Heart right ventricle (tissue), 16 donors: ENCODE data around the gene TTLL1. TPM values are rescaled to one million over a fixed set of nuclear protein-coding genes. Genes with fewer than 3 reads are reported as not detected.

Experiments
- ATAC-seq, 8 donors: fragments of 200-7000 bp; cut with Tn5 transposase; one replicate each; pipeline ENCODE4 v1.9.1; 2020; ENCODE audit warnings: mild to moderate bottlenecking in 8 of 8, moderate library complexity in 8 of 8, moderate number of reproducible peaks in 1 of 8
- DNase-seq, 2 donors: peaks; one replicate each; pipeline ENCODE4 v3.0.0-alpha.2; 2020
- H3K27ac ChIP-seq, 10 donors: fragments of 200-600 bp; sonication (generic) in 2 of 10; one replicate each; pipeline versions ENCODE4 v1.5.0 to v1.8.0; 2020 to 2022; ENCODE audit warnings: mild to moderate bottlenecking in 3 of 10
- H3K27me3 ChIP-seq, 7 donors: fragments of 200-600 bp; one replicate each; pipeline ENCODE4 v1.8.0; 2021 to 2022; ENCODE audit warnings: mild to moderate bottlenecking in 2 of 7
- H3K36me3 ChIP-seq, 9 donors: fragments of 200-600 bp; sonication (generic) in 1 of 9; one replicate each; pipeline versions ENCODE4 v1.5.0 to v1.8.0; 2020 to 2022; ENCODE audit warnings: mild to moderate bottlenecking in 2 of 9
- H3K4me1 ChIP-seq, 9 donors: fragments of 200-600 bp; sonication (generic) in 1 of 9; one replicate each; pipeline versions ENCODE4 v1.5.0 to v1.8.0; 2020 to 2022; ENCODE audit warnings: mild to moderate bottlenecking in 4 of 9
- H3K4me3 ChIP-seq, 10 donors: fragments of 200-600 bp; sonication (generic) in 2 of 10; one replicate each; pipeline versions ENCODE4 v1.5.0 to v1.8.0; 2020 to 2022; ENCODE audit warnings: mild to moderate bottlenecking in 7 of 10, moderate library complexity in 2 of 10
- H3K9me3 ChIP-seq, 11 donors: fragments of 200-600 bp in 10 of 11; sonication (generic) in 2 of 11; one replicate each; pipeline versions ENCODE4 v1.5.0 to v1.8.0; 2013 to 2022; ENCODE audit warnings: mild to moderate bottlenecking in 2 of 11, control low read depth in 1 of 11, moderate library complexity in 1 of 11
- WGBS, 2 donors: extraction: QIAGEN DNeasy Blood & Tissue Kit; methylation state at CpG; one replicate each; pipeline ENCODE4 v1.1.7; 2013; ENCODE audit warnings: inconsistent platforms in 1 of 2; 5-methylcytosine and 5-hydroxymethylcytosine counted together
- intact Hi-C, 10 donors: fragments of 100-400 bp; cut with DNase I; formaldehyde crosslinking; loops; one replicate each; pipeline versions ENCODE4 v1.11.1 to v1.14.2; 2022
- long read RNA-seq, 3 donors: library from polyadenylated mRNA; unstranded; transcript quantifications; one replicate each; pipeline ENCODE4 v2.0.0, GENCODE V29; 2020 to 2021
- polyA plus RNA-seq, 2 donors: library from polyadenylated mRNA; stranded (reverse); fragments of 200-250 nt; gene quantifications; one replicate each; pipeline ENCODE4 v1.2.3, GENCODE V29; 2013
- total RNA-seq, 10 donors: library from RNA; stranded (reverse); fragmentation: NEBNext Ultra II Directional in 3 of 10; extraction: Animal tissue kit (Norgen Biotek cat#: 25700) in 3 of 10; gene quantifications; one replicate each; pipeline versions ENCODE4 v1.2.1 to v1.2.4, GENCODE V29; 2021 to 2023
- TF ChIP-seq, protein P1 (sequence below), 9 donors: fragments of 200-600 bp; sonication (generic) in 2 of 9; IDR thresholded peaks; one replicate each; pipeline versions ENCODE4 v1.5.0 to v1.8.0; 2021 to 2022; ENCODE audit warnings: antibody characterized with exemption in 9 of 9, mild to moderate bottlenecking in 5 of 9, moderate library complexity in 1 of 9
- donor health status: Arrhythmogenic right ventricular cardiomyopathy.
- donor health status: ischemic (EF 13 %, LVEDD 7.1; RV severe dilation, severe dysfunction).
- donor health status: healthy with polysubstance abuse.
- donor health status: DM: no; HTN: yes; CAD: no.
- donor health status: DM: no; HTN: no; CAD: no.
- donor health status: ischemic (EF 25% LVEDD 6.9; RV normal size, moderate dysfunction).
- donor health status: ischemic (EF 25% LVEDD 5.7; RV mildly dilated, moderate dysfunction).
- donor health status: healthy.
- donor health status: DM: yes; HTN: yes; CAD: no.
- donor health status: Ischemic cardiomyopathy.
- donor health status: ischemic (EF 35%, LVEDD 5.7; RV mildly dilated, moderate dysfunction).
- donor health status: nonischemic (EF 11% LVEDD 7.7; RV severe dilation, severe dysfunction).
- donor health status: DM: yes; HTN: yes; CAD: no.
- donor health status: PGD.
- donor health status: ischemic (EF 29% LVEDD 5.4; RV normal size, mild dysfunction).
- donor health status: nonischemic (EF 23%, LVEDD 6.1; RV moderate dilation, normal function).

Gene TTLL1
- total RNA-seq (10 to 100 TPM in 7 of 10 donors, 1 to 10 TPM in 3; 7.2 to 14.5 (median 11.0) TPM), polyA plus RNA-seq (1 to 10 TPM; 4.5 to 5.7 TPM)
- long read RNA-seq, donor 1, transcript TTLL1-201 (11 exons, 1,645 nt) = major isoform, 7 of 11 reads
- long read RNA-seq, donor 1, partial matches to known transcripts = 1 of 11 reads
- long read RNA-seq, donor 1, other reads (novel, unspliced or antisense) = 2 of 11 reads
- long read RNA-seq, donor 2, transcript TTLL1-201 (11 exons, 1,645 nt) = major isoform, 16 of 22 reads
- long read RNA-seq, donor 2, partial matches to known transcripts = 4 of 22 reads
- long read RNA-seq, donor 2, other reads (novel, unspliced or antisense) = 1 of 22 reads
- long read RNA-seq, donor 3, transcript TTLL1-201 (11 exons, 1,645 nt) = major isoform, 16 of 25 reads
- long read RNA-seq, donor 3, partial matches to known transcripts = 2 of 25 reads
- long read RNA-seq, donor 3, other reads (novel, unspliced or antisense) = 5 of 25 reads

- Histone ChIP-seq H3K36me3 (no peaks in the 10 kb centered on the region), H3K27ac (peak within 1 kb of the TSS in 9 of 10 donors; percentile 40 to 83 (median 71)), H3K4me1 (peaks cover 0 to 37% (median 15%) of the 10 kb centered on the region in 9 donors), H3K27me3 (no peaks in the 10 kb centered on the region), H3K4me3 (peak within 1 kb of the TSS; percentile 51 to 100 (median 80)), H3K9me3 (no peaks in the 10 kb centered on the region)
- ATAC-seq = peak; percentile 91 to 96 (median 95)
- WGBS, 2 donors = 4 to 5% methylated on average over 64 of the region's 64 CpGs
- intact Hi-C loops = loop anchor here in 3 of 10 donors (5.0 to 10.0 kb wide), 3 partner anchors 56 to 224 kb away; partner anchors contain the start of gene MCAT (in 1 of the 3)
- TF ChIP-seq, protein P1, sequence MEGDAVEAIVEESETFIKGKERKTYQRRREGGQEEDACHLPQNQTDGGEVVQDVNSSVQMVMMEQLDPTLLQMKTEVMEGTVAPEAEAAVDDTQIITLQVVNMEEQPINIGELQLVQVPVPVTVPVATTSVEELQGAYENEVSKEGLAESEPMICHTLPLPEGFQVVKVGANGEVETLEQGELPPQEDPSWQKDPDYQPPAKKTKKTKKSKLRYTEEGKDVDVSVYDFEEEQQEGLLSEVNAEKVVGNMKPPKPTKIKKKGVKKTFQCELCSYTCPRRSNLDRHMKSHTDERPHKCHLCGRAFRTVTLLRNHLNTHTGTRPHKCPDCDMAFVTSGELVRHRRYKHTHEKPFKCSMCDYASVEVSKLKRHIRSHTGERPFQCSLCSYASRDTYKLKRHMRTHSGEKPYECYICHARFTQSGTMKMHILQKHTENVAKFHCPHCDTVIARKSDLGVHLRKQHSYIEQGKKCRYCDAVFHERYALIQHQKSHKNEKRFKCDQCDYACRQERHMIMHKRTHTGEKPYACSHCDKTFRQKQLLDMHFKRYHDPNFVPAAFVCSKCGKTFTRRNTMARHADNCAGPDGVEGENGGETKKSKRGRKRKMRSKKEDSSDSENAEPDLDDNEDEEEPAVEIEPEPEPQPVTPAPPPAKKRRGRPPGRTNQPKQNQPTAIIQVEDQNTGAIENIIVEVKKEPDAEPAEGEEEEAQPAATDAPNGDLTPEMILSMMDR (IDR thresholded peaks at IDR 0.05) = peak in 3 of 9 donors; percentile 6 to 27 (median 14)
- DNase-seq = peak; percentile 88 to 91
Observed at GRCh38 chr22:43088984-43089717, at the start of gene TTLL1. Gene TTLL1 (minus strand): TSS chr22:43089391. CDS start chr22:43075586, 13,805 bp downstream.

DNA sequence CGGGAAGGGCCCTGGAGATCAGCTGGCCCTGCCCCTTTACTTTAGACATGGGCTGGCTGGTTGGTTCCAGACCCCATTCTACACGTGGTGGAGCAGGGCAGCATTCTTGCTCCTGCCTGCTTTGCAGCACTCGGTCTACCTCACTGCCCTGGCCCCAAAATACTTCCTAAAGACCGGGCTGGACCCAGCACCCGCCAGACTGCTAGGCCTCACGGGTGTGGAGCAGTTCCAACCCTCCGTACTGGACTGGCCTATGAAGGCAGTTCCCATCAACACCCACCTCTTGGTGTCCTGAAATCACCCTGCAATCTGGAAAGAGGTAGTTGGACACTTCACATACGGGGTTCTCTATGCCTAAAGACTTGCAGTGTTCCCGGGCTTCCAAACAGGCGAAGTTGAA is 47.6 kb upstream of the TTLL1 start:
- Histone ChIP-seq H3K27ac (peak overlapping the region in 7 of 10 donors; percentile 3 to 69 (median 53)), H3K4me3 (no peak overlapping the region), H3K9me3 (no peaks in the 10 kb centered on the region), H3K4me1 (peaks cover 2 to 40% (median 24%) of the 10 kb centered on the region in 9 donors), H3K27me3 (no peaks in the 10 kb centered on the region), H3K36me3 (peaks cover 0 to 94% (median 34%) of the 10 kb centered on the region in 9 donors)
- TF ChIP-seq, protein P1 (IDR thresholded peaks at IDR 0.05) = no peak
- intact Hi-C loops = no loop called here
- peak in 6 of 8 donors; percentile 23 to 53 (median 38) for ATAC-seq
- WGBS, 2 donors = 31 to 45% methylated on average over 10 of the region's 10 CpGs
- no peak for DNase-seq

DNA sequence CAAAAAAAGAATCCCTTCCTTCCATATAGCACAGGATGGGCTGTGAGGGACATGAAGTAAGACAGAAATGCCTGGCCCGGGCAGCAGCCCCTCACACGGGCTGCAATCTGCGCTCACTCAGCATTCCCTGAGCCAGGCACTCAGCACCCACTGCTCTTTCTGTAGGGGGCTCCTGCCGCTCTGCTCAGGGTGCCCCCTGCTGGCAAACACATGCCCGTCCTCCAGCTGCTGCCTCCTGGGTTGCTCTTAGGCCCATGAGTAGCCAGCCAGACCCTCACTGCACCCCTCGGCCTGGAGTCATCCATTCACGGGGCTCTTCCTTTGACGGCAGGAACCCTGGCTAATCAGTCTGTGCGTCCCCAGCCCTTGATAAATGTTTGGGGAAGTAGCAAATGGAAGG is 47.1 kb upstream of the TTLL1 start:
- intact Hi-C loops = no loop called here
- peak overlapping the region in 7 of 10 donors; percentile 1 to 69 (median 53) for H3K27ac ChIP-seq
- ATAC-seq (peak; percentile 56 to 74 (median 67)), DNase-seq (peak in 1 of 2 donors; percentile 36)
- peaks cover 0 to 40% (median 26%) of the 10 kb centered on the region in 9 donors for H3K4me1 ChIP-seq
- 20 to 28% methylated on average over 9 of the region's 9 CpGs for WGBS, 2 donors
- H3K36me3 ChIP-seq = peaks cover 0 to 98% (median 34%) of the 10 kb centered on the region in 9 donors
- no peaks in the 10 kb centered on the region for H3K9me3 ChIP-seq
- no peaks in the 10 kb centered on the region for H3K27me3 ChIP-seq
- TF ChIP-seq, protein P1 (IDR thresholded peaks at IDR 0.05) = peak; percentile 23 to 70 (median 68)
- no peak overlapping the region for H3K4me3 ChIP-seq

GRCh38 chr22:43135565-43135964 is 46.4 kb upstream of the TTLL1 start:
- H3K4me3 ChIP-seq = no peak overlapping the region
- intact Hi-C loops = no loop called here
- 80 to 85% methylated on average over 5 of the region's 5 CpGs for WGBS, 2 donors
- DNase-seq (no peak), ATAC-seq (no peak)
- peaks cover 0 to 38% (median 28%) of the 10 kb centered on the region in 9 donors for H3K4me1 ChIP-seq
- H3K36me3 ChIP-seq = peaks cover 0 to 97% (median 31%) of the 10 kb centered on the region in 9 donors
- H3K27me3 ChIP-seq = no peaks in the 10 kb centered on the region
- TF ChIP-seq, protein P1 (IDR thresholded peaks at IDR 0.05) = no peak
- peak overlapping the region in 1 of 10 donors; percentile 59 for H3K27ac ChIP-seq
- H3K9me3 ChIP-seq = no peaks in the 10 kb centered on the region
